GM10847 (cell line): ENCODE data around the gene ZNF205.
A peak's percentile ranks its signal among the peaks of the same experiment; 100 is the strongest.

Experiments
- POLR2A ChIP-seq: IDR thresholded peaks from 2 replicates; pipeline ENCODE4 v1.6.1; 2011; ENCODE audit not compliant: insufficient read length; ENCODE audit errors: extremely low read depth

ZNF205 gene

DNA sequence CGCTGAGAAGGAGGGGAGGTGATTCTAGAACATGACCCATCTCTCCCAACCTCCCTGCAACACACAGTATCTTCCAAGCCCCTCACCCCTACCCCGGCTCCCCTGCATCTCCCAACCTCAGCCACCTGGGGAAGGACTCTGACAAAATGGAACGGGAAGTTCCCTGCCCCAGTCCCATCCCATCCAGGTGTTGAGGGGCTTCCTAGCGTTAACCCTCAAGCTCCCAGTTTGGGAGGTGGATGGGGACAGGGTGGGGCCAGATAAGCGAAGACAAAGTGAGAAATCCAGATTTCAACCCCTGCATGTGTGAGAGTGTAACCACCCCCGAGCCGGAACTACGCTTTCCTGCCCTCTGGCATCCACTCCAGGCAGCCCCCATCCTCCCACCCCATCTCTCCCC, 15.1 kb upstream of the ZNF205 start:
- no peak for TF ChIP-seq POLR2A

DNA sequence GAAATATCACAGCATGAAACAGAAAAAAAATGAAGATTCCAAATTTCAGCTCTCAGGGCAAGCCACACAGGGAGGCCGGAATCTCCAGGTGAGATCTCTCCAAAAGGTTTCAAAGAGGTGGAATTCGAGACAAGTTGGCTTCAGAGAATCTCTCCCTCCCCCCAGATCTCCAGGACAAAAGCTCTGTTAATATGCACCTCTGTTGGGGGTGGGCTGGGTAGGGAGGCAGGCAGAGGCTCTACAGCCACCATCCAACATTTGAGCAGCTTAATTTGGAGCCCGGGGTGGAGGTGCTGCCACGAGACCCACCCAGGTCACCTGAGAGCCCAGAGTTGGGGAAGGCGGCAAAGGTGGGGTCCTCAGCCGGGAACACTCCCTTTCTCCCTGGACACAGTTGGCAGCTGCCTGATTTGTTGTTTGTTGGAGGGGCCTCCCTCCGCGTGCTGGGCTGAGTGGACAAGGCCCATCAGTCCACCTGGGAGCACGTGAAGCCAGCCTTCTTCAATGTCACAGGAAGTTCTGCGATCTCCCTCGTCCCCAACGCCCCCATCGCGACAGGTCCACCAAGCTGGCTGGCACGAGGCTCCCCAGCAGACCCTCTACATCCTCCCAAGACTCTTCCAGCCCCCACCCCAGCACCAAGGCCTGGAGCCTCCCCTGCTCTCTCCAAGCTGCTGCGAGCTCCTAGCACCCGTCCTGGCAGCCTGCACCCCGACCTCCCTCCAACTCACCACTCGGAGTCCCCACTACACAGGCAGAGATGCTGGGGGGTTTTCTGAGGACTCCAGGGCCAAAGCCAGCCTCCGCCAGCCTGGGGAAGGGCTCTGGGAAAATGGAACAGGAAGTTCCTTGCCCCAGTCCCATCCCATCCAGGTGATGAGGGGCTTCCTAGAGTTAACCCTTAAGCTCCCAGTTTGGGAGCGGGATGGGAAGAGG, 13.7 kb upstream of the ZNF205 start, which contains the start of gene ZSCAN10:
ZSCAN10 (minus strand) TSS at position 836 of the 936 bp plus-strand sequence. CDS start 6,357 bp downstream, outside the sequence.
- no peak for TF ChIP-seq POLR2A

DNA sequence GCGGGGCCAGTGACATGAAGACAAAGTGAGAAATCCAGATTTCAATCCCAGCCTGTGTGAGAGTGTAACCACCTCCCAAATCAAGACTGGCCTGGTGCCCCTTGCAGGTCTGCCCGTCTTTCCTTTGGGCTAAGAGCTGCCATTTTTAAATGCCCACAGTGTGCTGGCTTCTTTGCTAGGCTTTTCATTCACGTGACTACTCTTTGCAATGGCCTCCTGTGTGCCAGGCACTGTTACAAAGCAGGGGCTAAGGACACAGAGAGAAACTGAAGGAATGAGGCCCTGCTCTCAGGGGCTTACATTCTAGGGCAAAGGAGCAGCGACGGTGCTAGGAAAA, 13.0 kb upstream of the ZNF205 start:
- TF ChIP-seq POLR2A, result no peak

DNA sequence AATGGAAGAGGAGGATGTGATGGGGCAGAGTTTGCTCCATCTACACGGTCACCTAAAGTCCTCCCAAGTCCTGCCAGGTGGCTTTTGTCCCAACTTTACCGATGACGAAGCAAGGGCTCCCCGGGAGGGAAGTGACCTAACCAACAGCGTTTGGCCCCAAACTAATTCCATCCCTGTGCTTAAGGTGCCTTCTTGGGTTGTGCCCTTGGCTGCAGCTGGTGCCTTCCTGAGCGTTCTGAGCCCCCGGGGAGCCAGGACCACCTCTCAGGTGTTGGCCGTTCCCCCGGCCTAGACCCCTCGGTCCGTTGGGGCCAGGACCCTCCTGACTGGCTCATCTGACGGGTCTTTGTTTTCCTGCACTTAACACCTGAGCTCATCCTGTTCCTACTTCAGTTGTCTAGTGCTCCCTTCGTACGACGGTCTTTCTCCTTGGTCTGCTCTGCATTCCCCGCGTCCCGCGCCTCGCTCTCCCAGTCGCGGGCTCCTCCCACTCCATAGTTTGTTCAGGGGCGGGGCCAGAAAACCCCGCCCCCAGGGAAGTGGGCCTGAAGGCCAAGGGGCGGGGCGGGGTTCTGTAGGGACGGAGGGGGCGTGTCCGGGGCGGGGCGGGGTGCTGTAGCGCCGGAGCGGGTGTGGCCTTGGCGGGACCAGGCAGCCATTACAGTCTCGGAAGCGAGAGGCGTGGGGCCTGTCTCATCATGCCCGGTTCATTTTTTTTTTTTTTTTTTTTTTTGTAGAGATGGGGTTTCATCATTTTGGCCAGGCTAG, 12.5 kb upstream of the ZNF205 start:
- TF ChIP-seq POLR2A, result no peak

DNA sequence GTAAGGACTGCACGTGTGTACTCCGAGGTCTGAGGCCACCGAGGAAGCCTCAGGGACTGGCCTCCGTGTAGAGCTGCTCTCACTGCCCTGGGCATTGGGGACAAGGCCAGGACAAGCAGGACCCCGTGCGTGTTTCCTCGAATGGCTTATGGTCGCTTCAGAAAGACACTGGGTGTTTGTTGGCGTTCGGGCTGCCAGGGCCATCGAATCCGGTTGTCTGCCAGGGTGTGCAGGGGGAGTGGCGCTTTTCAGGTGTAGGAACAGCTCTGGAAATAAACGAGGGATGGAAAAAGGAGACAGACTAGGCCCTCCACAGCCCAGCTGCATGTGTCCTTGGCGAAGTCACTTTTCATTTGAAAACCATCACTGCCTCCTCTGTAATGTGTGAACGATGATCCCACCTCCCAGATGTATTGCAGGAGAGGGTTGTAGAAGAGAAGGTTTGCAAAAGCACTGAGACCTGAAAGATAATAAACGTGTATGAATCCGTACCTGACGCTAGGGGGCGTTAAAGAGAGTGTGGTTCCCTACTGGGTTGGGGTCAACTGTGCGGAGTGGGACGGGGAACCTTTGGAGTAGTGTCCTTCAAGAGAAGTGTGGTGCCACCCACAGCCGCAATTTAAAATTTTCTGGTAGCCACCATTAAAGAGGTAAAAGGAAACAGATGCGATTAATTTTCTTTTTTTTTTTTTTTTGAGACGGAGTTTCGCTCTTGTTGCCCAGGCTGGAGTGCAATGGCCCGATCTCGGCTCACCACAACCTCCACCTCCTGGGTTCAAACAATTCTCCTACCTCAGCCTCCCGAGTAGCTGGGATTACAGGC, 11.2 kb upstream of the ZNF205 start:
- no peak for TF ChIP-seq POLR2A

DNA sequence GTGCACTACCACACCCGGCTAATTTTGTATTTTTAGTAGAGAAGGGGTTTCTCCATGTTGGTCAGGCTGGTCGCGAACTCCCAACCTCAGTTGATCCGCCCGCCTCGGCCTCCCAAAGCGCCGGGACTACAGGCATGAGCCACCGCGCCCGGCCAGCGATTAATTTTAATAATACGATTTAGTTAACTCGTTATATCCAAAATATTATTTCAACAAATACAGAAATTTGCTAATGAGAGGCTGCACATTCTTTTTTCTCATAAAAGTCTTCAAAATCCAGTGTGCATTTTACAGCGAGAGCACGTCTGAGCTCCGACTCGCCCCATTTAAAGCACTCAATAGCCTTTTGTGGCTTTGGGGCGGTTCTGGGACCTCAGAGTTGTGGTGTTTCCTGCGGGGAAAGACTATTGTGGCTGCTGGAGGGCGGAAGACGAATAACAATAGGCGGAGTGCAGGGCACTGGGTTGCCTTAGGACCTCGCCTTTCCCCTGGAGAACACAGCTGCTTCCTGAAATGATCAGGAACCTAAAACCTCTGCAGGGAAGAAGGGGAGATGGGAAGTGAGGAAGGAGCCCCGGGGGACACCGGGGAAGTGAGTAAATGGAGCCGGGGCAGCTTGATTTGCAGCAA, 10.4 kb upstream of the ZNF205 start:
- TF ChIP-seq POLR2A, result no peak

DNA sequence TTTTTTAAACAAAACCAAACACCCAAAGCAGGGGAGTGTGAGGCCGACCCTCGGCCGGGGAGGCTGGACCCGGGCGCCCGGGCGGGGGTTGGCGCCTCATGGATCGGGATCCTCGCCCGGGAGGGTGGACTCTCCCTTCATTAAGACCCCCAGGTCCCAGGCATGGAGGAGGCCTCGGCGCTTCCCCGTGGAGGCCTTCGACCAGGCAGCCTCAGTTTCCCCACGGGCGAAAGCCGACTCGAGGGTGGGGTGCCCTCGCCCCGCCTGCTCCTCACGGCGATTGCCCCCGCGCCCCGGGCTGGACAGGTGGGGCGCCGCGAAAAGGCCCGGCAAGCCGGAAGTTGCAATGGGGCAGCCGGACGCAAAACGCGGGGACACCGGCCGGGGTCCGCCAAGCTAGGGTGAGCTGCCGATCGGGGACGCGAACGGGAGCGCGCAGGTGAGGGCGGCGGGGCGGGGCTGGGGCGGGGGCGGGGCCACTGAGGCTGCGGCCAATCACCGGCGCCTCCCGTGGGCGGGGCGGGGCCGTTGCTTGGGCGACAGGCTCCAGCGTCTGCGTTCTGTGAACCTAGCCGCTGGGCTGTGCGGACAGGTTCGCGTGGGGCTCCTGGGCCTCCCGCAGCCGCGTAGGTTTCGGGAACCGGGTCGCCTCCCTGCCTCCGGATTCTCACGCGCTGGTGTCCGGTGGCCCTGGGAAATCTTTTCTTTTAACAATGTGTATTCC, 6.0 kb upstream of the ZNF205 start:
- TF ChIP-seq POLR2A, result peak; percentile 73

DNA sequence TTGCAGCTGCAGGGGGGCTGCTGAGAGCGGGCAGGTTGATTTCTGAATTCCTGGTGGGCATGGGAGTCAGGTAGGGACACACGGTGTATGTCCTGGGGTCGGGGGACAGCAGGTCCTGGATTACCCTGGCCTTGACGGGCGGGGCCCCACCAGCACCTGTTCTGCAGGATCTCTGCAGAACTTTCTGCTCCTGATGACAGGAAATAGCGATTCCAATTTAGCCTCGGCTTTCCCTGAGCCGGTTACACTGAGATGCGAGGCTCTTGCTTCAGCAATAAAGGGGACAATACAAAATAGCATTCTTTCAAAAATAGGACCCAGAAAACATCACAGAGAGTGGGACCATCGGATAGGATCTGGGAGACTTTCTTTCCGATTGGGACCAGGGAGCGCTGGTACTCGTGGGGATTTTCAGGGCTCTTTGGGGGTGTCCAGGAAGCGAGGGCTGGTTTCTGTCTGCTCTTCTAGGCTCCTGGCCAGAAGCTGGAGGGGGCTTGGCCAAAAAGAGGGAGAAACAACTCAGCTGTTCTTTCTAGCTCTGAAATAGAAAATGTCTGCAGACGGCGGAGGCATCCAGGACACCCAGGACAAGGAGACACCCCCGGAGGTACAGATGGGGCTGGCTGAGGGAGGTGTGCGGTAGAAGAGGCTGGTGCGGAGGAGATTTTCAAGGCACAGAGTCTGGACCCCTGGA, 642 bp downstream of the ZNF205 start:
- no peak for TF ChIP-seq POLR2A

DNA sequence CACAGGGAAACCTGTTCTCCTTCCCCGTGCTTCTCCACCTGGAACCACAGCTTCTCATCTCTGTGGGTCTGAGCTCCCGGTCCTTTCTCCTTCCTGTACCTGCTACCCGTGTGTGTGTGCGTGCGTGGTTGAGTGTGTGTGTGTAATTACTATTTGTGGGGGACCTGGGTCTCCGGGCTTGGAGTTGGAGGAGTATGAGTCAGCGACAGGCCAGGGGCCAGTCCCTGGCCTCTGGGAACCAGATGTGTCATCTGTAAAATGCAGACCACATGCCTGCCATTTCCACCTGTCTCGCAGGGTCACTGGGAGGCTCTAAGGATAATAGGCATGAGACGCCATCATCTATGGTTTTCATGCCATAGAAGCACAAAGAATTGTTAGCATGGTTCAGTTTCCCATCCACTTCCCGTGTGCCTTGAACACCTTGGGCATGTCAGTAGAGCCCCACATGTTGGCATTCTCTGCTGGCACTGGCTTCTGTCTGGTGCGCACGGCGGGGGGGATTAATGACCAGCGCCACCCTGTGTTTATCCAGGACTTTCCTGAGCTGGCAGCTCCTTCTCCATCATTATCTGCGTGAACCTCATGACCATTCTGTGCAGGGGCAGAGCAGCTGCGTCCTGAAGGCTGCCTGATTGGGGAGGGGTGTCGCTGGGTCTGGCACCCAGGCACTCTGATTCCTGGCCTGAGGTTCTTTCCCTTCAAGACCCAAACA, 1.5 kb downstream of the ZNF205 start:
- TF ChIP-seq POLR2A, result no peak

DNA sequence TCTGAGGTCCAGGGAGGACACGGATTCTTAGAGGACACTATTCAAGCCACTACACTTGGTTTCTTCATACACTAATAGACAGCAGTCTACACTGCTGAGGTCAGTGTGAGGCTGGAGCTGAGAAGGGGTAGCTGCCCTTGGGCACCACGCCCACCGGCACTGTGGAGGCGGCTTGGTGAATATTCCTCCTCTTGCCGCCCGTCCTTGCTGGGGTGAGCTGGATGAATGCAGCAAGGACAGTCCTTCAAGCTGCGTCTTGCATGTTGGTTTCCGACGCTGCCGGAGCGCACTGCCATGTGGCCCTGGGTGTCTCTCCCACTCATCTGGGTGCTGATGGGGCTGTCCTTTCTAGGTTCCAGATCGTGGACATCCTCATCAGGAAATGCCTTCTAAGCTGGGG, 2.6 kb downstream of the ZNF205 start:
- no peak for TF ChIP-seq POLR2A

DNA sequence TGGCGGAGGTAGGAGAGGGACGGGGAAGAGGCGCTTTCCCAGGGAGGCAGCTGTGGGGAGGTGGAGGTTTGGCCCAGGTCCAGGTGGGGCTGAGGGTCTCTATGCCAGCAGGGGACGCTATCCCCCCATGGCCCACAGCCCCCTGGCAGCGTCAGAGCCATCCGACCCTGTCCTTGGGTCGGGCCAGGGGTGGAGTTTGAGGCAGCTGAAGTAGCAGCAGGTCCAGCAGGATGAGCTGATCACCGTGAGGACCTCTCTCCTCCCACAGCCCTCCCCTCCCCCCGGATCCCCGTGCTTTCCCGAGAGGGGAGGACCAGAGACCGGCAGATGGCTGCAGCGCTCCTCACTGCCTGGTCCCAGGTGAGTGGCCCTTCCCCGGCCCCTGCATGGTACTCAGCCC, 3.2 kb downstream of the ZNF205 start:
- no peak for TF ChIP-seq POLR2A

DNA sequence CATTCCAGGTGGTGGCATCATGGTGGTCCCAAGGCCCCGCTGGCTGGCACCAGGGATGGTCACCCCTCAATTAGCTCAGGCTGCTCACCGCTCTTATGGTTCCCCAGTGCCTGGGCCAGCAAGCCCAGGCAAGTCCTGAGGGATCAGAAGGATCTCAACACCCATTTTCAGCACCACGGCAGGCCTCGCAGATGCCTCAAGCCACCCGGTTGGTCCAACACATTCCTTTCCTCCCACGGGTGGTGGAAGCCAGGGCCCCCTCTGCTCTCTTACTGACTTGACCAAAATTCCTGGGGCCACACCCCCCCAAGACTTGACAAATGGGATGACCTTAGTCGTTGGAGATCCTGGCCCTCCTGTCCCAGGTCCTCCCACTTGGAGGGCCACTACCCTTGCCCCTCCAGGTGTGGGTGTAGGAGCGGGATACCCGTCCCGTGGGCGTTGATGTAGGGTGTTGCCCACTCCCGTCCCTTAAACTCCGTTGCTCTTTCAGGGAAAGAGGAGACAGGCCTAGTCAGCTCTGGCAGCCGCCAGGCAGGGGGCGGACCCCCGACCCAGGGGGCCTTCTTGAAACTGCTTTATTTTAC, 5.9 kb downstream of the ZNF205 start:
- TF ChIP-seq POLR2A, result no peak

DNA sequence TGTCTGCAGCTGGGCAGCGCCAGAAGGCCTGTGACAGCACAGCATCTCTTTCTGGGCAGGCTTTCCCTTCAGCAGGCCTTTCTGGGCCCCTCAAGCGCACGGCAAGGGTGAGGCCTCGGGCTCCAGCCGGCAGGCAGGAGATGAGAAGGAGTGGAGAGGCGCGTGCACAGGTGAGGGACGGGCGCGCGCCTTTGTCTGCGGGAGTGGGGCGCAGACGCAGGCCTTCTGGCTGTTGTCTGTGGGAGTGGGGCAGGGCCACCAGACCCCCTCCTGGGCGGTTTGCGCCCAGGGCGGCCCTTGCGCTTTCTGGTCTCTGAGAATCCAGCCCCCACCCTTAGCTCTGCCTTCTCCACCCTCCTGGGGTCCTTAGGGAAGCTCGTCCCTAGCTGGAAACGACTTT, 6.5 kb downstream of the ZNF205 start:
- no peak for TF ChIP-seq POLR2A

DNA sequence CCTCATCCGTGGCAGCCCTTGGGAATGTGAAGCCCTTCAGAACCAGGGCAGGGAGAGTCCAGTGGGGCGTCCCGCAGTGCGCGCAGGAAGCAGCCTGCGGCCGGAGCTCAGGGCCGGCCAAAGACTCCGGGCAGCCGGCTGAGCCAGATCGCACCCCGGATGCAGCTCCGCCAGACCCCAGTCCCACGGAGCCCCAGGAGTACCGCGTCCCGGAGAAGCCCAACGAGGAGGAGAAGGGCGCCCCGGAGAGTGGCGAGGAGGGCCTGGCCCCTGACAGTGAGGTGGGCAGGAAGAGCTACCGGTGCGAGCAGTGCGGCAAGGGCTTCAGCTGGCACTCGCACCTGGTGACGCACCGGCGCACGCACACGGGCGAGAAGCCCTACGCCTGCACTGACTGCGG, 6.9 kb downstream of the ZNF205 start:
- TF ChIP-seq POLR2A, result no peak
